SK-N-SH (cell line): Measurements from ENCODE around the gene SMCO4. TPM values are rescaled to one million over a fixed set of nuclear protein-coding genes. Genes with fewer than 3 reads are reported as not detected.

ENCODE experiments used
- CTCF ChIA-PET: fragments of 300-600, 350-600 bp; formaldehyde crosslinking; extraction: SDS; loops from one replicate; lab custom pipeline; 2021; lab: Yijun Ruan, JAX
- POLR2A ChIA-PET: fragments of 350-600 bp; sonication (Branson Sonifier 250); formaldehyde crosslinking; extraction: SDS; loops from one replicate; lab custom pipeline; 2020; ENCODE audit warnings: antibody characterized with exemption, inconsistent platforms; lab: Yijun Ruan, JAX
- DNase-seq: peaks from one replicate; pipeline ENCODE4 v3.0.0; 2012
- H2AFZ ChIP-seq: fragments of 200-600 bp; sonication (generic); 2 replicates; pipeline ENCODE4 v1.8.1; 2016; ENCODE audit warnings: antibody characterized with exemption, mild to moderate bottlenecking, low read depth
- H3F3A ChIP-seq: fragments of 200-600 bp; sonication (generic); replicated peaks from 2 replicates; pipeline ENCODE3; 2016; ENCODE audit warnings: antibody characterized with exemption, mild to moderate bottlenecking; ENCODE audit not compliant: insufficient read depth
- H3K27ac ChIP-seq, 2 experiments: fragments of 200-500 bp in 1 of 2; fragments of 200-600 bp in 1 of 2; sonication (Bioruptor generic) in 1 of 2; sonication (generic), shearing (Covaris generic) in 1 of 2; 2 replicates each; pipeline versions ENCODE4 v1.5.1 to v1.6.1; 2014 to 2016; ENCODE audit warnings: low read depth in 2 of 2, inconsistent platforms in 1 of 2, low read length in 1 of 2, mild to moderate bottlenecking in 1 of 2, mixed read lengths in 1 of 2
- H3K27me3 ChIP-seq: fragments of 200-600 bp; sonication (generic), shearing (Covaris generic); 2 replicates; pipeline ENCODE4 v1.6.1; 2016; ENCODE audit warnings: mixed run types; ENCODE audit not compliant: insufficient read depth
- H3K36me3 ChIP-seq, 2 experiments: fragments of 200-500 bp in 1 of 2; fragments of 200-600 bp in 1 of 2; sonication (Bioruptor generic) in 1 of 2; sonication (generic) in 1 of 2; replicated peaks in 1 of 2; 2 replicates each; pipeline versions ENCODE3 to v1.5.1; 2014 to 2016; ENCODE audit warnings: low read length in 1 of 2, mild to moderate bottlenecking in 1 of 2; ENCODE audit not compliant: insufficient read depth in 2 of 2, control insufficient read depth in 1 of 2
- H3K4me1 ChIP-seq, 2 experiments: fragments of 200-500 bp in 1 of 2; fragments of 200-600 bp in 1 of 2; sonication (Bioruptor generic) in 1 of 2; sonication (generic), shearing (Covaris generic) in 1 of 2; 2 replicates each; pipeline versions ENCODE4 v1.5.1 to v1.6.1; 2014 to 2016; ENCODE audit warnings: low read depth in 1 of 2, low read length in 1 of 2, mixed run types in 1 of 2; ENCODE audit not compliant: insufficient read depth in 2 of 2, control insufficient read depth in 1 of 2
- H3K4me2 ChIP-seq: fragments of 200-600 bp; sonication (generic), shearing (Covaris generic); 2 replicates; pipeline ENCODE4 v1.6.1; 2017; ENCODE audit warnings: mixed run types
- H3K4me3 ChIP-seq, 2 experiments: fragments of 200-500 bp in 1 of 2; fragments of 200-600 bp in 1 of 2; sonication (Bioruptor generic) in 1 of 2; sonication (generic), shearing (Covaris generic) in 1 of 2; 2 replicates each; pipeline versions ENCODE4 v1.5.1 to v1.8.1; 2014 to 2016; ENCODE audit warnings: low read depth in 2 of 2, inconsistent platforms in 1 of 2, low read length in 1 of 2, mild to moderate bottlenecking in 1 of 2, mixed read lengths in 1 of 2, moderate library complexity in 1 of 2
- H3K79me2 ChIP-seq: fragments of 200-600 bp; sonication (generic); 2 replicates; pipeline ENCODE4 v1.8.1; 2017; ENCODE audit warnings: mild to moderate bottlenecking; ENCODE audit not compliant: insufficient read depth
- H3K9ac ChIP-seq: fragments of 200-600 bp; sonication (generic); 2 replicates; pipeline ENCODE4 v1.6.1; 2017; ENCODE audit warnings: mixed run types
- H3K9me2 ChIP-seq: fragments of 200-600 bp; sonication (generic); 2 replicates; pipeline ENCODE4 v1.6.1; 2017; ENCODE audit warnings: mixed run types
- H3K9me3 ChIP-seq: fragments of 200-600 bp; sonication (generic); 2 replicates; pipeline ENCODE4 v1.6.1; 2017; ENCODE audit warnings: mixed run types, mild to moderate bottlenecking, moderate library complexity
- H4K20me1 ChIP-seq: fragments of 200-600 bp; sonication (generic); 2 replicates; pipeline ENCODE4 v1.6.1; 2017; ENCODE audit warnings: mild to moderate bottlenecking, mixed run types; ENCODE audit not compliant: insufficient read depth
- CHD2 ChIP-seq: fragments of 150-350 bp; IDR thresholded peaks from 2 replicates; pipeline ENCODE4 v1.6.1; 2018; ENCODE audit warnings: low read length; ENCODE audit not compliant: partially characterized antibody
- CTCF ChIP-seq: fragments of 200-600 bp; sonication (generic); IDR thresholded peaks from 2 replicates; pipeline ENCODE4 v1.6.1; 2017; ENCODE audit warnings: antibody characterized with exemption, mild to moderate bottlenecking, moderate library complexity
- ELF1 ChIP-seq: IDR thresholded peaks from 2 replicates; pipeline ENCODE4 v1.4.0; 2012
- EP300 ChIP-seq, 2 experiments: IDR thresholded peaks; 2 replicates each; pipeline versions ENCODE4 v1.4.0 to v1.6.1; 2012; ENCODE audit warnings: borderline replicate concordance in 1 of 2, low read depth in 1 of 2, low read length in 1 of 2
- EZH2phosphoT487 ChIP-seq: fragments of 200-600 bp; sonication (generic); IDR thresholded peaks from 2 replicates; pipeline ENCODE4 v1.6.1; 2017; ENCODE audit warnings: low read depth, mixed run types, mild to moderate bottlenecking, antibody characterized with exemption, moderate library complexity, borderline replicate concordance
- FOSL2 ChIP-seq: IDR thresholded peaks from 2 replicates; pipeline ENCODE4 v1.4.0; 2012; ENCODE audit warnings: low read depth, mild to moderate bottlenecking, moderate library complexity, borderline replicate concordance
- FOXM1 ChIP-seq: IDR thresholded peaks from 2 replicates; pipeline ENCODE4 v1.4.0; 2012; ENCODE audit warnings: low read depth, mild to moderate bottlenecking
- GATA2 ChIP-seq: sonication (generic); formaldehyde crosslinking; IDR thresholded peaks from 2 replicates; pipeline ENCODE4 v1.5.0; 2020; ENCODE audit warnings: mild to moderate bottlenecking, missing genetic modification reagents
- JUND ChIP-seq: IDR thresholded peaks from 2 replicates; pipeline ENCODE4 v1.4.0; 2012
- MEF2A ChIP-seq: IDR thresholded peaks from 2 replicates; pipeline ENCODE4 v1.4.0; 2012; ENCODE audit warnings: low read depth, borderline replicate concordance
- NFIC ChIP-seq: IDR thresholded peaks from 2 replicates; pipeline ENCODE4 v1.4.0; 2012; ENCODE audit warnings: borderline replicate concordance
- RAD21 ChIP-seq: IDR thresholded peaks from 2 replicates; pipeline ENCODE4 v1.6.1; 2012; ENCODE audit warnings: mild to moderate bottlenecking, low read length
- RXRA ChIP-seq: IDR thresholded peaks from 2 replicates; pipeline ENCODE4 v1.4.0; 2012; ENCODE audit warnings: low read depth, mild to moderate bottlenecking, borderline replicate concordance
- TCF12 ChIP-seq: IDR thresholded peaks from 2 replicates; pipeline ENCODE4 v1.4.0; 2012
- TEAD4 ChIP-seq: IDR thresholded peaks from 2 replicates; pipeline ENCODE4 v1.4.0; 2012; ENCODE audit warnings: mild to moderate bottlenecking, borderline replicate concordance; ENCODE audit not compliant: insufficient read depth
- polyA plus RNA-seq, 3 experiments: library from polyadenylated mRNA; depleted of rRNA; stranded (reverse); fragments of >200 nt; gene quantifications; 2 replicates each; pipeline ENCODE4 v1.2.3, GENCODE V29; 2012
- TF ChIP-seq, protein P1 (sequence below): IDR thresholded peaks from 2 replicates; pipeline ENCODE4 v1.4.0; 2012; ENCODE audit warnings: low read depth, borderline replicate concordance
- TF ChIP-seq, protein P2 (sequence below): IDR thresholded peaks from 2 replicates; pipeline ENCODE4 v1.4.0; 2012; ENCODE audit warnings: low read depth, borderline replicate concordance

SMCO4 gene
- polyA plus RNA-seq, 1 of the 3 experiments (the other 2 are of a cell fraction) = 9.0 TPM

- H2AFZ ChIP-seq = no peak overlapping the region
- CTCF ChIA-PET = no interaction called here
Measured at GRCh38 chr11:93585758-93586157, 42.6 kb upstream of the SMCO4 start.

GRCh38 chr11:93583490-93583889 lies 40.3 kb upstream of the SMCO4 start:
- no peaks in the 10 kb centered on the region for H3K79me2 ChIP-seq
- H3K36me3 ChIP-seq = no peaks in the 10 kb centered on the region
- H3K4me2 ChIP-seq = no peak overlapping the region
- no peaks in the 10 kb centered on the region for H3F3A ChIP-seq
- ChIA-PET CTCF (interaction anchor here (1.7 kb wide), 1 partner anchor 16 kb away, joined by 4 read pairs; no protein-coding TSS in a partner anchor), POLR2A (no interaction called here)
- H3K27ac ChIP-seq = no peak overlapping the region
- no peaks in the 10 kb centered on the region; the same call in 1 of the 2 replicates for H3K27me3 ChIP-seq
- no peaks in the 10 kb centered on the region for H4K20me1 ChIP-seq
- H2AFZ ChIP-seq = no peak overlapping the region
- DNase-seq = no peak
- H3K4me1 ChIP-seq = no peaks in the 10 kb centered on the region
- H3K9me2 ChIP-seq = no peaks in the 10 kb centered on the region
- H3K4me3 ChIP-seq = no peak overlapping the region
- no peak for TF ChIP-seq EP300 (IDR thresholded peaks at IDR 0.05; ENCODE audit: borderline replicate concordance in 1 of 2, low read depth in 1 of 2, low read length in 1 of 2)
- no peak for TF ChIP-seq JUND
- no peak for TF ChIP-seq GATA2 (CRISPR knock-in tag)
- no peak for TF ChIP-seq RXRA
- TF ChIP-seq MEF2A = no peak
- no peak for TF ChIP-seq CTCF
- no peak for TF ChIP-seq RAD21
- TF ChIP-seq, protein P1, sequence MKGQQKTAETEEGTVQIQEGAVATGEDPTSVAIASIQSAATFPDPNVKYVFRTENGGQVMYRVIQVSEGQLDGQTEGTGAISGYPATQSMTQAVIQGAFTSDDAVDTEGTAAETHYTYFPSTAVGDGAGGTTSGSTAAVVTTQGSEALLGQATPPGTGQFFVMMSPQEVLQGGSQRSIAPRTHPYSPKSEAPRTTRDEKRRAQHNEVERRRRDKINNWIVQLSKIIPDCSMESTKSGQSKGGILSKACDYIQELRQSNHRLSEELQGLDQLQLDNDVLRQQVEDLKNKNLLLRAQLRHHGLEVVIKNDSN = no peak
- TF ChIP-seq NFIC = no peak
- no peak for TF ChIP-seq FOXM1
- no peak for TF ChIP-seq ELF1
- TF ChIP-seq, protein P2, sequence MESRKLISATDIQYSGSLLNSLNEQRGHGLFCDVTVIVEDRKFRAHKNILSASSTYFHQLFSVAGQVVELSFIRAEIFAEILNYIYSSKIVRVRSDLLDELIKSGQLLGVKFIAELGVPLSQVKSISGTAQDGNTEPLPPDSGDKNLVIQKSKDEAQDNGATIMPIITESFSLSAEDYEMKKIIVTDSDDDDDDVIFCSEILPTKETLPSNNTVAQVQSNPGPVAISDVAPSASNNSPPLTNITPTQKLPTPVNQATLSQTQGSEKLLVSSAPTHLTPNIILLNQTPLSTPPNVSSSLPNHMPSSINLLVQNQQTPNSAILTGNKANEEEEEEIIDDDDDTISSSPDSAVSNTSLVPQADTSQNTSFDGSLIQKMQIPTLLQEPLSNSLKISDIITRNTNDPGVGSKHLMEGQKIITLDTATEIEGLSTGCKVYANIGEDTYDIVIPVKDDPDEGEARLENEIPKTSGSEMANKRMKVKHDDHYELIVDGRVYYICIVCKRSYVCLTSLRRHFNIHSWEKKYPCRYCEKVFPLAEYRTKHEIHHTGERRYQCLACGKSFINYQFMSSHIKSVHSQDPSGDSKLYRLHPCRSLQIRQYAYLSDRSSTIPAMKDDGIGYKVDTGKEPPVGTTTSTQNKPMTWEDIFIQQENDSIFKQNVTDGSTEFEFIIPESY = no peak
- TF ChIP-seq EZH2phosphoT487 = no peak
- no peak for TF ChIP-seq TCF12
- TF ChIP-seq FOSL2 = no peak
- no peak for TF ChIP-seq CHD2
- no peak for TF ChIP-seq TEAD4
- H3K9me3 ChIP-seq = no peaks in the 10 kb centered on the region
- no peak overlapping the region for H3K9ac ChIP-seq

More at GRCh38 chr11:93585758-93586157, 42.6 kb upstream of the SMCO4 start:
- no peaks in the 10 kb centered on the region for H3K9me3 ChIP-seq
- no peaks in the 10 kb centered on the region for H4K20me1 ChIP-seq
- H3K79me2 ChIP-seq = no peaks in the 10 kb centered on the region
- no peak overlapping the region for H3K4me3 ChIP-seq
- H3K4me1 ChIP-seq = no peaks in the 10 kb centered on the region
- POLR2A ChIA-PET = no interaction called here
- no peaks in the 10 kb centered on the region for H3K36me3 ChIP-seq
- no peaks in the 10 kb centered on the region; the same call in 1 of the 2 replicates for H3K27me3 ChIP-seq
- no peaks in the 10 kb centered on the region for H3K9me2 ChIP-seq
- no peak overlapping the region for H3K4me2 ChIP-seq
- H3F3A ChIP-seq = no peaks in the 10 kb centered on the region
- no peak overlapping the region for H3K9ac ChIP-seq
- no peak overlapping the region for H3K27ac ChIP-seq
- no peak for DNase-seq
- no peak for TF ChIP-seq ELF1
- TF ChIP-seq, all 33 proteins: peak for 0
